Activated T-cell treated with anti-CD3 and anti-CD28 coated beads, Interleukin-2, amount 50 U/mL, for 4 hours (primary cell): ENCODE results near the gene ZNF804A. TPM values are rescaled to one million over a fixed set of nuclear protein-coding genes. Genes with fewer than 3 reads are reported as not detected.
"Not testable (repeated sequence)": the region's sequence is repeated elsewhere in the genome, so short reads cannot be mapped to it uniquely, and the experiment has no call there.

Experiments used
- ATAC-seq, 2 donors: fragments of 200-7000 bp; cut with Tn5 transposase; one replicate each; pipeline ENCODE4 v1.10.0; 2021
- DNase-seq: peaks from one replicate; pipeline ENCODE4 v3.0.0-alpha.2; 2020
- H3K27me3 Mint-ChIP-seq: one replicate; pipeline ENCODE4 v1.8.0; 2021; ENCODE audit warnings: low read depth, mixed read lengths
- H3K36me3 Mint-ChIP-seq: one replicate; pipeline ENCODE4 v1.8.0; 2022; ENCODE audit warnings: mixed read lengths; ENCODE audit not compliant: insufficient read depth
- H3K4me1 Mint-ChIP-seq: one replicate; pipeline ENCODE4 v1.8.0; 2021; ENCODE audit warnings: low read depth, mixed read lengths
- H3K4me3 Mint-ChIP-seq: one replicate; pipeline ENCODE4 v1.8.0; 2021; ENCODE audit warnings: mild to moderate bottlenecking, moderate library complexity, mixed read lengths
- H3K9me3 Mint-ChIP-seq: one replicate; pipeline ENCODE4 v1.8.0; 2021; ENCODE audit warnings: mixed read lengths
- total RNA-seq, 3 donors: library from RNA; stranded (reverse); gene quantifications; one replicate each; pipeline ENCODE4 v1.2.1, GENCODE V29; 2021

Gene ZNF804A
- total RNA-seq, 3 donors from 2014 or later: not detected

- peaks cover 15% of the 10 kb centered on the region for H3K9me3 Mint-ChIP-seq
- DNase-seq: no peak
- no peaks in the 10 kb centered on the region for H3K27me3 Mint-ChIP-seq
- H3K4me1 Mint-ChIP-seq: no peaks in the 10 kb centered on the region
- H3K36me3 Mint-ChIP-seq: no peaks in the 10 kb centered on the region
- no peak for ATAC-seq
- H3K4me3 Mint-ChIP-seq: no peak overlapping the region
Observed at GRCh38 chr2:184860744-184861143, 262.4 kb downstream of the ZNF804A start.

GRCh38 chr2:184875212-184875611 lies 276.9 kb downstream of the ZNF804A start:
- H3K36me3 Mint-ChIP-seq: no peaks in the 10 kb centered on the region
- no peaks in the 10 kb centered on the region for H3K4me1 Mint-ChIP-seq
- no peaks in the 10 kb centered on the region for H3K27me3 Mint-ChIP-seq
- DNase-seq: no peak
- no peak for ATAC-seq
- no peak overlapping the region for H3K4me3 Mint-ChIP-seq
- no peaks in the 10 kb centered on the region for H3K9me3 Mint-ChIP-seq

GRCh38 chr2:184875911-184876310 lies 277.6 kb downstream of the ZNF804A start:
- no peak for ATAC-seq
- H3K4me3 Mint-ChIP-seq: no peak overlapping the region
- H3K4me1 Mint-ChIP-seq: no peaks in the 10 kb centered on the region
- H3K9me3 Mint-ChIP-seq: peaks cover 1% of the 10 kb centered on the region
- DNase-seq: no peak
- no peaks in the 10 kb centered on the region for H3K27me3 Mint-ChIP-seq
- no peaks in the 10 kb centered on the region for H3K36me3 Mint-ChIP-seq

GRCh38 chr2:184877909-184878308 lies 279.6 kb downstream of the ZNF804A start:
- Mint-ChIP-seq H3K4me3 (no peak overlapping the region), H3K9me3 (peaks cover 9% of the 10 kb centered on the region), H3K4me1 (no peaks in the 10 kb centered on the region), H3K27me3 (no peaks in the 10 kb centered on the region), H3K36me3 (no peaks in the 10 kb centered on the region)
- no peak for ATAC-seq
- DNase-seq: no peak

GRCh38 chr2:184879671-184880070 lies 281.3 kb downstream of the ZNF804A start:
- H3K4me3 Mint-ChIP-seq: no peak overlapping the region
- H3K4me1 Mint-ChIP-seq: no peaks in the 10 kb centered on the region
- no peaks in the 10 kb centered on the region for H3K36me3 Mint-ChIP-seq
- H3K27me3 Mint-ChIP-seq: no peaks in the 10 kb centered on the region
- H3K9me3 Mint-ChIP-seq: peaks cover 12% of the 10 kb centered on the region
- DNase-seq: no peak
- no peak for ATAC-seq

GRCh38 chr2:184886585-184886984 lies 288.3 kb downstream of the ZNF804A start:
- H3K27me3 Mint-ChIP-seq, H3K4me1 Mint-ChIP-seq, DNase-seq, ATAC-seq, H3K4me3 Mint-ChIP-seq, H3K36me3 Mint-ChIP-seq: not testable (repeated sequence)
- peaks cover 14% of the 10 kb centered on the region for H3K9me3 Mint-ChIP-seq

GRCh38 chr2:184890311-184890710 lies 292.0 kb downstream of the ZNF804A start:
- Mint-ChIP-seq H3K4me3 (no peak overlapping the region), H3K9me3 (peaks cover 7% of the 10 kb centered on the region), H3K4me1 (no peaks in the 10 kb centered on the region), H3K36me3 (no peaks in the 10 kb centered on the region), H3K27me3 (no peaks in the 10 kb centered on the region)
- DNase-seq: no peak
- ATAC-seq: no peak

- no peak for ATAC-seq
- no peaks in the 10 kb centered on the region for H3K4me1 Mint-ChIP-seq
Observed at GRCh38 chr2:184904991-184905390, 306.7 kb downstream of the ZNF804A start.

GRCh38 chr2:184906160-184906559 lies 307.8 kb downstream of the ZNF804A start:
- DNase-seq (no peak), ATAC-seq (no peak)
- H3K27me3 Mint-ChIP-seq: no peaks in the 10 kb centered on the region
- no peaks in the 10 kb centered on the region for H3K36me3 Mint-ChIP-seq
- no peaks in the 10 kb centered on the region for H3K4me1 Mint-ChIP-seq
- no peak overlapping the region for H3K4me3 Mint-ChIP-seq
- peaks cover 3% of the 10 kb centered on the region for H3K9me3 Mint-ChIP-seq

More at GRCh38 chr2:184904991-184905390, 306.7 kb downstream of the ZNF804A start:
- Mint-ChIP-seq H3K36me3 (no peaks in the 10 kb centered on the region), H3K4me3 (no peak overlapping the region), H3K9me3 (peaks cover 3% of the 10 kb centered on the region), H3K27me3 (no peaks in the 10 kb centered on the region)
- DNase-seq: no peak

GRCh38 chr2:184906709-184907108 lies 308.4 kb downstream of the ZNF804A start:
- Mint-ChIP-seq H3K36me3 (no peaks in the 10 kb centered on the region), H3K4me3 (no peak overlapping the region), H3K9me3 (peaks cover 3% of the 10 kb centered on the region), H3K27me3 (no peaks in the 10 kb centered on the region), H3K4me1 (no peaks in the 10 kb centered on the region)
- ATAC-seq: no peak
- no peak for DNase-seq

GRCh38 chr2:184908966-184909365 lies 310.6 kb downstream of the ZNF804A start:
- H3K9me3 Mint-ChIP-seq: peaks cover 8% of the 10 kb centered on the region
- H3K36me3 Mint-ChIP-seq: no peaks in the 10 kb centered on the region
- no peaks in the 10 kb centered on the region for H3K27me3 Mint-ChIP-seq
- H3K4me3 Mint-ChIP-seq: no peak overlapping the region
- H3K4me1 Mint-ChIP-seq: no peaks in the 10 kb centered on the region
- DNase-seq (no peak), ATAC-seq (no peak)

- Mint-ChIP-seq H3K36me3 (no peaks in the 10 kb centered on the region), H3K9me3 (peaks cover 12% of the 10 kb centered on the region), H3K27me3 (no peaks in the 10 kb centered on the region), H3K4me1 (no peaks in the 10 kb centered on the region), H3K4me3 (no peak overlapping the region)
- no peak for DNase-seq
- no peak for ATAC-seq
Observed at GRCh38 chr2:184920451-184920965, 322.2 kb downstream of the ZNF804A start.

GRCh38 chr2:184921676-184922075 lies 323.3 kb downstream of the ZNF804A start:
- no peak overlapping the region for H3K4me3 Mint-ChIP-seq
- no peak for ATAC-seq

GRCh38 chr2:184923751-184924150 lies 325.4 kb downstream of the ZNF804A start:
- H3K4me3 Mint-ChIP-seq: no peak overlapping the region
- DNase-seq (no peak), ATAC-seq (no peak)
- H3K36me3 Mint-ChIP-seq: no peaks in the 10 kb centered on the region
- H3K27me3 Mint-ChIP-seq: no peaks in the 10 kb centered on the region
- H3K9me3 Mint-ChIP-seq: peaks cover 25% of the 10 kb centered on the region
- H3K4me1 Mint-ChIP-seq: no peaks in the 10 kb centered on the region

More at GRCh38 chr2:184921676-184922075, 323.3 kb downstream of the ZNF804A start:
- Mint-ChIP-seq H3K27me3 (no peaks in the 10 kb centered on the region), H3K4me1 (no peaks in the 10 kb centered on the region), H3K36me3 (no peaks in the 10 kb centered on the region), H3K9me3 (peaks cover 21% of the 10 kb centered on the region)
- no peak for DNase-seq

- H3K4me3 Mint-ChIP-seq: no peak overlapping the region
- no peaks in the 10 kb centered on the region for H3K4me1 Mint-ChIP-seq
- ATAC-seq (no peak), DNase-seq (no peak)
- H3K27me3 Mint-ChIP-seq: no peaks in the 10 kb centered on the region
- no peaks in the 10 kb centered on the region for H3K36me3 Mint-ChIP-seq
- peaks cover 24% of the 10 kb centered on the region for H3K9me3 Mint-ChIP-seq
Observed at GRCh38 chr2:184927040-184927439, 328.7 kb downstream of the ZNF804A start.

- DNase-seq: no peak
- H3K4me3 Mint-ChIP-seq: no peak overlapping the region
- H3K27me3 Mint-ChIP-seq: no peaks in the 10 kb centered on the region
- H3K36me3 Mint-ChIP-seq: no peaks in the 10 kb centered on the region
- ATAC-seq: no peak
- no peaks in the 10 kb centered on the region for H3K4me1 Mint-ChIP-seq
- H3K9me3 Mint-ChIP-seq: peaks cover 9% of the 10 kb centered on the region
Observed at GRCh38 chr2:184936761-184937160, 338.4 kb downstream of the ZNF804A start.
